Nephron progenitor cell (in vitro differentiated cells): ENCODE measurements around the gene GNE.
"Not testable (repeated sequence)": the region's sequence is repeated elsewhere in the genome, so short reads cannot be mapped to it uniquely, and the experiment has no call there.

Experiments used
- DNase-seq: peaks from one replicate; pipeline ENCODE4 v3.0.0; 2021
- H3K27ac Mint-ChIP-seq: 2 replicates; pipeline ENCODE4 v1.8.0; 2021; ENCODE audit warnings: mild to moderate bottlenecking, moderate library complexity, mixed read lengths
- H3K27me3 Mint-ChIP-seq: 2 replicates; pipeline ENCODE4 v1.8.0; 2021; ENCODE audit warnings: mild to moderate bottlenecking, low read depth, mixed read lengths; ENCODE audit not compliant: poor library complexity
- H3K36me3 Mint-ChIP-seq: 2 replicates; pipeline ENCODE4 v1.8.0; 2021; ENCODE audit warnings: low read depth, mixed read lengths
- H3K4me1 Mint-ChIP-seq: 2 replicates; pipeline ENCODE4 v1.8.0; 2021; ENCODE audit warnings: mixed read lengths
- H3K4me3 Mint-ChIP-seq: 2 replicates; pipeline ENCODE4 v1.8.0; 2021; ENCODE audit warnings: mild to moderate bottlenecking, moderate library complexity, mixed read lengths
- H3K9me3 Mint-ChIP-seq: 2 replicates; pipeline ENCODE4 v1.8.0; 2021; ENCODE audit warnings: mild to moderate bottlenecking, moderate library complexity, mixed read lengths
- TF ChIP-seq, protein P1 (sequence below): fragments of 200-600 bp; sonication (generic); IDR thresholded peaks from 2 replicates; pipeline ENCODE4 v1.5.0; 2021; ENCODE audit warnings: antibody characterized with exemption

Gene GNE

DNA sequence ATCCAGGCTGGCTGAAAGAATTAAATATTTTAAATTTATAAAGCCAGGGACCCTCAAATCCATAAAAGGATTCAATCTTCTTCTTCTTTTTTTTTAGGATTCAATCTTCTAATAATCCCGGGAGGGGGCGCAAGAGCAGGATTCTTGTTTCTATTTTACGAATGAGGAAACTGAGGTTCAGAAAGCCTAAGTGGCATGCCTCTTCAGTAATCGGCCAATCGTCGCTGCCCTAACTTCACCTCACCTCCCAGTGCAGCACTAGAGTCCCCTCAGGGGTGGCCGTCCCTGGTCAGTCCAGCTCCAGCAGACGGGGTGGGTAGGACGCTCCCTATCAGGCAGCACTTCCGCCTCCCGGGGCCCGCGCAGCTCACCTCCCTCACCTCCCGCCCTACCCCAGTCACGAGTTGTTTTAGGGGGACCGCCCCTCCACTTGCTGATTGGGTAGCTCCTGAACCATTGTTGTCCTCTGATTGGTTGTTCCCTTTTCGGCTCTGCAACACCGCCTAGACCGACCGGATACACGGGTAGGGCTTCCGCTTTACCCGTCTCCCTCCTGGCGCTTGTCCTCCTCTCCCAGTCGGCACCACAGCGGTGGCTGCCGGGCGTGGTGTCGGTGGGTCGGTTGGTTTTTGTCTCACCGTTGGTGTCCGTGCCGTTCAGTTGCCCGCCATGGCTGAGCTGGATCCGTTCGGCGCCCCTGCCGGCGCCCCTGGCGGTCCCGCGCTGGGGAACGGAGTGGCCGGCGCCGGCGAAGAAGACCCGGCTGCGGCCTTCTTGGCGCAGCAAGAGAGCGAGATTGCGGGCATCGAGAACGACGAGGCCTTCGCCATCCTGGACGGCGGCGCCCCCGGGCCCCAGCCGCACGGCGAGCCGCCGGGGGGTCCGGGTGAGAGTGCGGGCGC, 67.6 kb downstream of the GNE start, which contains the start of gene CLTA:
Gene CLTA (plus strand): TSS at position 534 of the 902 bp plus-strand sequence. CDS start 136 bp downstream, at position 670.
- peaks cover 62% of the 10 kb centered on the region for H3K4me1 Mint-ChIP-seq
- H3K4me3 Mint-ChIP-seq: peak within 1 kb of the TSS; percentile 92
- no peaks in the 10 kb centered on the region for H3K9me3 Mint-ChIP-seq
- H3K27me3 Mint-ChIP-seq: peaks cover 8% of the 10 kb centered on the region
- TF ChIP-seq, protein P1, sequence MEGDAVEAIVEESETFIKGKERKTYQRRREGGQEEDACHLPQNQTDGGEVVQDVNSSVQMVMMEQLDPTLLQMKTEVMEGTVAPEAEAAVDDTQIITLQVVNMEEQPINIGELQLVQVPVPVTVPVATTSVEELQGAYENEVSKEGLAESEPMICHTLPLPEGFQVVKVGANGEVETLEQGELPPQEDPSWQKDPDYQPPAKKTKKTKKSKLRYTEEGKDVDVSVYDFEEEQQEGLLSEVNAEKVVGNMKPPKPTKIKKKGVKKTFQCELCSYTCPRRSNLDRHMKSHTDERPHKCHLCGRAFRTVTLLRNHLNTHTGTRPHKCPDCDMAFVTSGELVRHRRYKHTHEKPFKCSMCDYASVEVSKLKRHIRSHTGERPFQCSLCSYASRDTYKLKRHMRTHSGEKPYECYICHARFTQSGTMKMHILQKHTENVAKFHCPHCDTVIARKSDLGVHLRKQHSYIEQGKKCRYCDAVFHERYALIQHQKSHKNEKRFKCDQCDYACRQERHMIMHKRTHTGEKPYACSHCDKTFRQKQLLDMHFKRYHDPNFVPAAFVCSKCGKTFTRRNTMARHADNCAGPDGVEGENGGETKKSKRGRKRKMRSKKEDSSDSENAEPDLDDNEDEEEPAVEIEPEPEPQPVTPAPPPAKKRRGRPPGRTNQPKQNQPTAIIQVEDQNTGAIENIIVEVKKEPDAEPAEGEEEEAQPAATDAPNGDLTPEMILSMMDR: peak; percentile 31
- peak; percentile 91 for DNase-seq
- peaks cover 21% of the 10 kb centered on the region for H3K36me3 Mint-ChIP-seq
- H3K27ac Mint-ChIP-seq: peak within 1 kb of the TSS; percentile 90

DNA sequence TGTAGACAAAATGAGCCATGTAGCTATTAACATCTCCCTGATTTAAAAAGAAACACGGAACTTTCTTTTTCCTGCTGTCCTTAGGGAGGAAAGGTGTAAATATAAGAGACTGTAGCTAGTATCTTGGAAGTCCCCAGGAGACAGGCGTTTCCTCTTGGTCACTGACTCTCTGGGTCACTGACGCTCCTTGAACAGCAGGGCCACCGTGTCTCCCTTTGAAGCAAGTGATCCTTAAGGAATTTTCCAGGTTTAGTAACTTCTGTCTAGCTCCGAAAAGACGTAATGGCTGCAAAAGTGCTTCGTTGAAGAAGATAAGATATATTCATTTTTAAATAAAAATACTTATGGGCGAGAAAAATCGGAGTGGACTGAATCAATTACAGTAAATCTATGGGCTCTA, 68.3 kb downstream of the GNE start:
- TF ChIP-seq, protein P1: no peak
- peak overlapping the region; percentile 87 for H3K27ac Mint-ChIP-seq
- peaks cover 14% of the 10 kb centered on the region for H3K36me3 Mint-ChIP-seq
- peak overlapping the region; percentile 92 for H3K4me3 Mint-ChIP-seq
- H3K27me3 Mint-ChIP-seq: peaks cover 8% of the 10 kb centered on the region
- no peaks in the 10 kb centered on the region for H3K9me3 Mint-ChIP-seq
- DNase-seq: no peak
- peaks cover 56% of the 10 kb centered on the region for H3K4me1 Mint-ChIP-seq

DNA sequence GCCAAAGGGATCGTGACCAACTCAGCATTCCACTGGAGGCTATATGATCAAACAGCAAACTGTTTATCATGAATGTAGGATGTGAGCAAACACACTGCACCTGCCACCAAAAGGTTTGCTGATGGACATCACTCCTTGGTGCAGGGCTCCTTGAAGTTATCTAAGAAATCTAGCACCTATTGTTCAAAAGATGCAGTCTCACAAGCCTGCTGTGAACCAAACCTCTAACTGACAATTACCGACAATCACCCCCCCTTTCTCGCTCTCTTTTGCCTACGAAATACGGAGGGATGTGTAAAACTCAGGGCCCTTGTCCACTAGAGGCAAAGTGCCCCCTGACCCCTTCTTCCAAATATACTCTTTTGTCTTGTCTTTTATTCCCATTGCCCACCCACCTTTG, 70.0 kb downstream of the GNE start:
- H3K36me3 Mint-ChIP-seq: no peaks in the 10 kb centered on the region
- H3K4me1 Mint-ChIP-seq: peaks cover 38% of the 10 kb centered on the region
- peaks cover 6% of the 10 kb centered on the region for H3K27me3 Mint-ChIP-seq
- no peak overlapping the region for H3K4me3 Mint-ChIP-seq
- DNase-seq: no peak
- no peak overlapping the region for H3K27ac Mint-ChIP-seq
- TF ChIP-seq, protein P1: no peak
- no peaks in the 10 kb centered on the region for H3K9me3 Mint-ChIP-seq

DNA sequence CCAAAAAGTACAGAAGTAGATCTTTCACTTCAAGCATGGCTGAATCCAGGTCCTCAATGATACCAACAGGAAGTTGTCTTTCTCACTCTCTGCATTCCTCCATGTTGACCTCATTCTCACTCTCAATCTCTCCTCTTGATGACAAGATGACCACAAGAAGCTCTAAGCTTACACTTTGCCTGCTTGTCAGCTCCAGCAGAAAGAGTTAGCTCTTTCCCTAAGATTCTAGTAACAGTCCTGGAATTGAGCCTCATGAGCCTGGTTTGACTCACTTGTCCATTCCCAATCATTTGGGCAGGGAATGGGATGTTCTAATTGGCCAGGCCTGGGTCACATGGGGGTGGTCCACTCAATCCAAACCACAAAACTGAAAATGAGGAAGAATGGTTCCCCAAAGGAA, 70.8 kb downstream of the GNE start:
- no peak for DNase-seq
- H3K4me1 Mint-ChIP-seq: peaks cover 30% of the 10 kb centered on the region

DNA sequence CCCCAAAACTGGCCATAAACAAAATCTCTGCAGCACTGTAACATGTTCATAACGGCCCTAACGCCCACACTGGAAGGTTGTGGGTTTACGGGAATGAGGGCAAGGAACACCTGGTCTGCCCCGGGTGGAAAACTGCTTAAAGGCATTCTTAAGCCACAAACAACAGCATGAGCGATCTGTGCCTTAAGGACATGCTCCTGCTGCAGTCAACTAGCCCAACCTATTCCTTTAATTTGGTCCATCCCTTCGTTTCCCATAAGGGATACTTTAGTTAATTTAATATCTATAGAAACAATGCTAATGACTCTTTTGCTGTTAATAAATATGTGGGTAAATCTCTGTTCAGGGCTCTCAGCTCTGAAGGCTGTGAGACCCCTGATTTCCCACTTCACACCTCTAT, 78.0 kb downstream of the GNE start:
- H3K27ac Mint-ChIP-seq, H3K4me1 Mint-ChIP-seq, H3K36me3 Mint-ChIP-seq, H3K4me3 Mint-ChIP-seq, H3K27me3 Mint-ChIP-seq, DNase-seq: not testable (repeated sequence)
- H3K9me3 Mint-ChIP-seq: peaks cover 38% of the 10 kb centered on the region

More for the DNA sequence above, 70.8 kb downstream of the GNE start:
- no peak overlapping the region for H3K27ac Mint-ChIP-seq
- TF ChIP-seq, protein P1: no peak
- no peaks in the 10 kb centered on the region for H3K36me3 Mint-ChIP-seq
- no peak overlapping the region for H3K4me3 Mint-ChIP-seq
- peaks cover 6% of the 10 kb centered on the region for H3K27me3 Mint-ChIP-seq
- H3K9me3 Mint-ChIP-seq: peaks cover under 1% of the 10 kb centered on the region

DNA sequence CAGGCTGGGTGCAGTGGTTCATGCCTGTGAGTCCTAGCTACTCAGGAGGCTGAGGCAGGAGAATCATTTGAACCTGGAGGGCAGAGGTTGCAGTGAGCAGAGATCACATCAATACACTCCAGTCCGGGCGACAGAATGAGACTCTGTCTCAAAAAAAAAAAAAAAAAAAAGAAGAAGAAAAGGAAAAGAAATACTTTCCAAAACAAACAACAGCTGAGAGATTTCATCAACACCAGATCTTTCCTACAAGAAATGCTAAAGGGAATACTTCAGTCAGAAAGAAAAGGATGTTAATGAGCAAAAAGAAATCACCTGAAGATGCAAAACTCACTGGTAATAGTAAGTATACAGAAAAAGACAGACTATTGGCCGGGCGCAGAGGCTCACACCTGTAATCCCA, 80.7 kb downstream of the GNE start:
- TF ChIP-seq, protein P1: no peak
- H3K9me3 Mint-ChIP-seq: peaks cover 38% of the 10 kb centered on the region

DNA sequence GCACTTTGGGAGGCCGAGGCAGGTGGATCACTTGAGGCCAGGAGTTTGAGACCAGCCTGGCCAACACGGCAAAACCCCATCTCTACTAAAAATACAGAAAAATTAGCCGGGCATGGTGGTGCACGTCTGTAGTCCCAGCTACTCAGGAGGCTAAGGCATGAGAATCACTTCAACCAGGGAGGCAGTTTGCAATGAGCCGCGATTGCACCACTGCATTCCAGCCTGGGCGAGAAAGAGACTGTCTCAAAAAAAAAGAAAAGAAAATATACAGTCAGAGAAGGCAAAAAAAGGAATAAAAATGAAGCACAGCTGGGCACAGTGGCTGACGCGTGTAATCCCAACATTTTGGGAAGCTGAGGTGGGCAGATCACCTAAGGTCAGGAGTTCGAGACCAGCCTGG, 81.8 kb downstream of the GNE start:
- not testable (repeated sequence) for H3K4me3 Mint-ChIP-seq, H3K36me3 Mint-ChIP-seq, H3K27ac Mint-ChIP-seq, H3K27me3 Mint-ChIP-seq, DNase-seq
- Mint-ChIP-seq H3K4me1 (peaks cover 18% of the 10 kb centered on the region), H3K9me3 (peaks cover 28% of the 10 kb centered on the region)

More for the DNA sequence above, 80.7 kb downstream of the GNE start:
- Mint-ChIP-seq H3K27ac (no peak overlapping the region), H3K36me3 (no peaks in the 10 kb centered on the region), H3K4me1 (peaks cover 18% of the 10 kb centered on the region), H3K4me3 (no peak overlapping the region), H3K27me3 (peaks cover 7% of the 10 kb centered on the region)
- DNase-seq: no peak

DNA sequence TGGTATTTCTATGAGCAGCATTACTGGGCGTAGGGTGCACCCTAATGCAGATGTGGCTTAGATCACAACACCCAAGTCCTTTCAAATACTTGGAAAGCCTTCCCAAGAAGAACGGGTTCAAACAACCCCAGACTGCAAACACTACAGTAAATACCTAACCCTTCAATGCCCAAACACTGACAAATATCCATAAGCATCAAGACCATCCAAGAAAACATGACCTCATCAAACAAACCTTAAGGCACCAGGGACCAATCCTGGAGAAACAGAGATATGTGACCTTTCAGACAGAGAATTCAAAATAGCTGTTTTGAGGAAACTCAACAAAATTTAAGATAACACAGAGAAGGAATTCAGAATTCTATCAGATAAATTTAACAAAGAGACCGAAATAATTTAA, 83.0 kb downstream of the GNE start:
- not testable (repeated sequence) for H3K27me3 Mint-ChIP-seq, H3K27ac Mint-ChIP-seq, DNase-seq, H3K4me3 Mint-ChIP-seq, H3K36me3 Mint-ChIP-seq
- peaks cover 16% of the 10 kb centered on the region for H3K9me3 Mint-ChIP-seq
- H3K4me1 Mint-ChIP-seq: peaks cover 18% of the 10 kb centered on the region
